CD4-positive, alpha-beta memory T cell (primary cell): ENCODE measurements around the gene FLT1. TPM values are rescaled to one million over a fixed set of nuclear protein-coding genes. Genes with fewer than 3 reads are reported as not detected.

Source experiments
- CTCF ChIA-PET: fragments of 350-600 bp; sonication (Branson Sonifier 250); formaldehyde crosslinking; loops from one replicate; lab custom pipeline; 2021; ENCODE audit warnings: inconsistent platforms; ENCODE audit not compliant: partially characterized antibody; lab: Charles Lee
- POLR2A ChIA-PET: fragments of 350-600 bp; sonication (Branson Sonifier 250); formaldehyde crosslinking; loops from one replicate; lab custom pipeline; 2021; ENCODE audit not compliant: partially characterized antibody; lab: Charles Lee
- DNase-seq, 5 donors: peaks; one replicate each; pipeline versions ENCODE4 v3.0.0 to v3.0.0-alpha.2; 2020 to 2022; ENCODE audit warnings: mixed read lengths in 1 of 5
- H3K27ac ChIP-seq: one replicate; pipeline ENCODE4 v1.7.0; 2013; ENCODE audit warnings: low read depth, low read length
- H3K27me3 ChIP-seq: 2 replicates; pipeline ENCODE4 v1.7.0; 2013; ENCODE audit warnings: mild to moderate bottlenecking, low read length, moderate library complexity; ENCODE audit not compliant: insufficient read depth
- H3K36me3 ChIP-seq: 2 replicates; pipeline ENCODE4 v1.7.0; 2013; ENCODE audit warnings: mild to moderate bottlenecking, low read length, moderate library complexity; ENCODE audit not compliant: insufficient read depth
- H3K4me1 ChIP-seq: 2 replicates; pipeline ENCODE4 v1.7.0; 2013; ENCODE audit warnings: mild to moderate bottlenecking, low read length, moderate library complexity; ENCODE audit not compliant: insufficient read depth
- H3K4me3 ChIP-seq, 2 donors: one replicate each; pipeline ENCODE4 v1.7.0; 2013; ENCODE audit warnings: low read length in 2 of 2, mild to moderate bottlenecking in 1 of 2
- H3K9me3 ChIP-seq, 2 donors: one replicate each; pipeline ENCODE4 v1.7.0; 2013; ENCODE audit warnings: low read length in 2 of 2, control low read depth in 1 of 2; ENCODE audit not compliant: control insufficient read depth in 1 of 2
- H3K27ac Mint-ChIP-seq, 7 donors: one replicate each; pipeline ENCODE4 v1.8.0; 2020 to 2021; ENCODE audit warnings: mixed read lengths in 7 of 7, mild to moderate bottlenecking in 6 of 7, inconsistent platforms in 3 of 7, moderate library complexity in 3 of 7
- H3K27me3 Mint-ChIP-seq, 2 donors: one replicate each; pipeline ENCODE4 v1.8.0; 2020 to 2021; ENCODE audit warnings: mixed read lengths in 2 of 2
- H3K36me3 Mint-ChIP-seq, 2 donors: one replicate each; pipeline ENCODE4 v1.8.0; 2020 to 2021; ENCODE audit warnings: mixed read lengths in 2 of 2, inconsistent platforms in 1 of 2, mild to moderate bottlenecking in 1 of 2
- H3K4me1 Mint-ChIP-seq, 4 donors: one replicate each; pipeline ENCODE4 v1.8.0; 2020 to 2021; ENCODE audit warnings: mixed read lengths in 4 of 4, mild to moderate bottlenecking in 1 of 4
- H3K4me3 Mint-ChIP-seq, 8 donors: one replicate each; pipeline ENCODE4 v1.8.0; 2020 to 2021; ENCODE audit warnings: mixed read lengths in 8 of 8, mild to moderate bottlenecking in 7 of 8, moderate library complexity in 6 of 8, inconsistent platforms in 3 of 8
- H3K9me3 Mint-ChIP-seq, 8 donors: one replicate each; pipeline ENCODE4 v1.8.0; 2020 to 2021; ENCODE audit warnings: mixed read lengths in 8 of 8, mild to moderate bottlenecking in 5 of 8, inconsistent platforms in 3 of 8, moderate library complexity in 1 of 8
- intact Hi-C: fragments of 100-400 bp; cut with micrococcal nuclease; formaldehyde crosslinking; loops from one replicate; pipeline ENCODE4 v1.15.1; 2023
- polyA plus RNA-seq, 2 donors: library from polyadenylated mRNA; unstranded; fragments of 300-500 nt; fragmentation: Illumina TruSeq; gene quantifications; one replicate each; pipeline ENCODE4 v1.2.3, GENCODE V29; 2021
- total RNA-seq, 2 experiments: library from RNA; stranded (reverse); gene quantifications; one replicate each; pipeline ENCODE4 v1.2.3, GENCODE V29; 2021

Gene FLT1
- total and polyA plus RNA-seq, 4 experiments from 2014 or later, result 0.15 to 0.26 (median 0.25) TPM; not detected in 1

- CTCF ChIA-PET, result no interaction called here
- intact Hi-C loops, result no loop called here
- no peaks in the 10 kb centered on the region for H3K4me1 ChIP-seq
- H3K27me3 ChIP-seq, result no peaks in the 10 kb centered on the region
- DNase-seq, result no peak
- H3K9me3 Mint-ChIP-seq, result no peaks in the 10 kb centered on the region
- no peaks in the 10 kb centered on the region for H3K36me3 ChIP-seq
- no peak overlapping the region for H3K4me3 ChIP-seq
- H3K27ac Mint-ChIP-seq, result no peak overlapping the region
- POLR2A ChIA-PET, result no interaction called here
- H3K36me3 Mint-ChIP-seq, result no peaks in the 10 kb centered on the region
- peaks cover 0 to 1% (median 0%) of the 10 kb centered on the region in 4 donors for H3K4me1 Mint-ChIP-seq
- H3K27me3 Mint-ChIP-seq, result peaks cover 3 to 4% of the 10 kb centered on the region in 2 donors
- H3K9me3 ChIP-seq, result no peaks in the 10 kb centered on the region
- H3K4me3 Mint-ChIP-seq, result no peak overlapping the region
- H3K27ac ChIP-seq, result no peak overlapping the region
Measured at GRCh38 chr13:28402057-28402381, 92.9 kb downstream of the FLT1 start.

- Histone ChIP-seq H3K27ac (no peak overlapping the region), H3K4me1 (no peaks in the 10 kb centered on the region), H3K9me3 (no peaks in the 10 kb centered on the region), H3K27me3 (no peaks in the 10 kb centered on the region), H3K36me3 (no peaks in the 10 kb centered on the region), H3K4me3 (no peak overlapping the region)
- H3K27me3 Mint-ChIP-seq, result peaks cover 1 to 4% of the 10 kb centered on the region in 2 donors
- intact Hi-C loops, result no loop called here
- H3K4me3 Mint-ChIP-seq, result no peak overlapping the region
- no peaks in the 10 kb centered on the region for H3K36me3 Mint-ChIP-seq
- H3K4me1 Mint-ChIP-seq, result peaks cover 0 to 1% (median 0%) of the 10 kb centered on the region in 4 donors
- ChIA-PET CTCF (interaction anchor here (0.7 kb wide), 1 partner anchor 12 kb away, joined by 3 read pairs; no protein-coding TSS in a partner anchor), POLR2A (no interaction called here)
- DNase-seq, result no peak
- no peaks in the 10 kb centered on the region for H3K9me3 Mint-ChIP-seq
- no peak overlapping the region for H3K27ac Mint-ChIP-seq
Measured at GRCh38 chr13:28401303-28402056, 93.4 kb downstream of the FLT1 start.

GRCh38 chr13:28396053-28396452 lies 98.9 kb downstream of the FLT1 start:
- Mint-ChIP-seq H3K27me3 (peaks cover 0 to 3% of the 10 kb centered on the region in 2 donors), H3K4me3 (no peak overlapping the region), H3K36me3 (no peaks in the 10 kb centered on the region), H3K27ac (no peak overlapping the region), H3K9me3 (no peaks in the 10 kb centered on the region), H3K4me1 (no peaks in the 10 kb centered on the region)
- Histone ChIP-seq H3K27me3 (no peaks in the 10 kb centered on the region), H3K4me1 (no peaks in the 10 kb centered on the region), H3K4me3 (no peak overlapping the region), H3K9me3 (no peaks in the 10 kb centered on the region), H3K36me3 (no peaks in the 10 kb centered on the region), H3K27ac (no peak overlapping the region)
- intact Hi-C loops, result no loop called here
- ChIA-PET CTCF (no interaction called here), POLR2A (no interaction called here)
- DNase-seq, result no peak

- H3K36me3 Mint-ChIP-seq, result no peaks in the 10 kb centered on the region
- CTCF ChIA-PET, result no interaction called here
- H3K4me1 Mint-ChIP-seq, result no peaks in the 10 kb centered on the region
- no peaks in the 10 kb centered on the region for H3K9me3 Mint-ChIP-seq
- intact Hi-C loops, result no loop called here
- POLR2A ChIA-PET, result no interaction called here
- H3K4me3 Mint-ChIP-seq, result no peak overlapping the region
- Histone ChIP-seq H3K9me3 (no peaks in the 10 kb centered on the region), H3K4me3 (no peak overlapping the region), H3K4me1 (no peaks in the 10 kb centered on the region), H3K27me3 (no peaks in the 10 kb centered on the region), H3K36me3 (no peaks in the 10 kb centered on the region), H3K27ac (no peak overlapping the region)
- DNase-seq, result no peak
- no peak overlapping the region for H3K27ac Mint-ChIP-seq
- H3K27me3 Mint-ChIP-seq, result peaks cover 0 to 6% of the 10 kb centered on the region in 2 donors
Measured at GRCh38 chr13:28394422-28394821, 100.5 kb downstream of the FLT1 start.

GRCh38 chr13:28392896-28393505 lies 101.9 kb downstream of the FLT1 start:
- CTCF ChIA-PET, result no interaction called here
- H3K4me1 Mint-ChIP-seq, result no peaks in the 10 kb centered on the region
- DNase-seq, result no peak

GRCh38 chr13:28392428-28392827 lies 102.5 kb downstream of the FLT1 start:
- no peaks in the 10 kb centered on the region for H3K4me1 Mint-ChIP-seq
- H3K27ac Mint-ChIP-seq, result no peak overlapping the region
- no peak for DNase-seq
- ChIA-PET POLR2A (no interaction called here), CTCF (no interaction called here)
- no peaks in the 10 kb centered on the region for H3K9me3 Mint-ChIP-seq
- Histone ChIP-seq H3K4me3 (no peak overlapping the region), H3K27ac (no peak overlapping the region), H3K36me3 (no peaks in the 10 kb centered on the region), H3K4me1 (no peaks in the 10 kb centered on the region), H3K27me3 (no peaks in the 10 kb centered on the region), H3K9me3 (no peaks in the 10 kb centered on the region)
- H3K27me3 Mint-ChIP-seq, result peaks cover 0 to 4% of the 10 kb centered on the region in 2 donors
- no peak overlapping the region for H3K4me3 Mint-ChIP-seq
- no peaks in the 10 kb centered on the region for H3K36me3 Mint-ChIP-seq
- intact Hi-C loops, result no loop called here

More at GRCh38 chr13:28392896-28393505, 101.9 kb downstream of the FLT1 start:
- no peaks in the 10 kb centered on the region for H3K9me3 Mint-ChIP-seq
- POLR2A ChIA-PET, result no interaction called here
- H3K36me3 Mint-ChIP-seq, result no peaks in the 10 kb centered on the region
- intact Hi-C loops, result no loop called here
- Histone ChIP-seq H3K36me3 (no peaks in the 10 kb centered on the region), H3K9me3 (no peaks in the 10 kb centered on the region), H3K4me1 (no peaks in the 10 kb centered on the region), H3K27ac (no peak overlapping the region), H3K27me3 (no peaks in the 10 kb centered on the region), H3K4me3 (no peak overlapping the region)
- H3K27me3 Mint-ChIP-seq, result peaks cover 0 to 4% of the 10 kb centered on the region in 2 donors
- H3K27ac Mint-ChIP-seq, result no peak overlapping the region
- H3K4me3 Mint-ChIP-seq, result no peak overlapping the region

GRCh38 chr13:28387740-28388501 lies 107.0 kb downstream of the FLT1 start:
- intact Hi-C loops, result no loop called here
- peaks cover 0 to 5% (median 0%) of the 10 kb centered on the region in 4 donors for H3K4me1 Mint-ChIP-seq
- H3K36me3 Mint-ChIP-seq, result no peaks in the 10 kb centered on the region

More at GRCh38 chr13:28387740-28388501, 107.0 kb downstream of the FLT1 start:
- Mint-ChIP-seq H3K27ac (no peak overlapping the region), H3K9me3 (no peaks in the 10 kb centered on the region), H3K27me3 (peaks cover 4 to 11% of the 10 kb centered on the region in 2 donors), H3K4me3 (no peak overlapping the region)
- no peaks in the 10 kb centered on the region for H3K4me1 ChIP-seq
- no peaks in the 10 kb centered on the region for H3K36me3 ChIP-seq
- ChIA-PET POLR2A (no interaction called here), CTCF (no interaction called here)
- H3K27ac ChIP-seq, result no peak overlapping the region
- no peak overlapping the region for H3K4me3 ChIP-seq
- DNase-seq, result no peak
- no peaks in the 10 kb centered on the region for H3K9me3 ChIP-seq
- no peaks in the 10 kb centered on the region for H3K27me3 ChIP-seq
